Left hindlimb (tissue), 1 donor: ENCODE results near the gene ACTN4.

Source experiments
- DNase-seq: peaks from one replicate; pipeline ENCODE4 v3.0.0-alpha.2; 2018

The ACTN4 gene

DNA sequence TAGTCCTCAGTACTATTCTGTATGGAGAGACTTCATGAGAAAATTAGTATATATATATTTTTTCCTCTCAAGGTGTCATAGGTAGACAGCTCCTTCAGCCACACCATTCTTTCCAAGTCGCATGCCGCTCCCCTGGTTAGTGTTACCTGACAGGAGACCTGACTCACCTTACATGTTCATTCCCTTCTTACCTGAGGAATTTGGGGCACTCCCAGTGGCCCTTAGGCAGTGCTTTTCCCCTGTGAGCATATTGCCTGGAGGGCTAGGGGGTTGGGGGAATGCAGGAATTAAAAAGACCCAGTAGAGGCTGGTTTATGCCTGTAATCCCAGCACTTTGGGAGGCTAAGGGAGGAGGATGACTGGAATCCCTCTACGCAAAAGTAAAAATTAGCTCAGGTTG lies 9.0 kb upstream of the ACTN4 start:
- DNase-seq: no peak

DNA sequence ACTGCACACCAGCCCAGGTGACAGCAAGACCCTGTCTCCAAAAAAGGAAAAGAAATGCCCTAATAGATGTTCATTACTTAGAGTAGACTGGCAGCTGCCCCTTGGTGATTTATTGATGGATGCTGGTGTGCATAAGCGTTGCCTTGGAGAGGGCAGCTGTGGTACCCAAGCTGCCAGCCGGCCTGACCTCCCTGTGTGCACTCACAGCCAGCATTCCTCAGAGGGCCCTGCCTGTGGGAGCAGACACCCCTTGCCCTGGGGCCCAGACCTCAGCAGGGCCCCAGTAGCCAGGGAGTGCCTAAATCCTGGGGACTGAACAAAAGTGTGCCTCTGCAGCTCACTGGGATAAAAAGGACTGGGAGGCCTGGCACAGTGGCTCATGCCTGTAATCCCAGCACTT lies 7.8 kb upstream of the ACTN4 start:
- no peak for DNase-seq

DNA sequence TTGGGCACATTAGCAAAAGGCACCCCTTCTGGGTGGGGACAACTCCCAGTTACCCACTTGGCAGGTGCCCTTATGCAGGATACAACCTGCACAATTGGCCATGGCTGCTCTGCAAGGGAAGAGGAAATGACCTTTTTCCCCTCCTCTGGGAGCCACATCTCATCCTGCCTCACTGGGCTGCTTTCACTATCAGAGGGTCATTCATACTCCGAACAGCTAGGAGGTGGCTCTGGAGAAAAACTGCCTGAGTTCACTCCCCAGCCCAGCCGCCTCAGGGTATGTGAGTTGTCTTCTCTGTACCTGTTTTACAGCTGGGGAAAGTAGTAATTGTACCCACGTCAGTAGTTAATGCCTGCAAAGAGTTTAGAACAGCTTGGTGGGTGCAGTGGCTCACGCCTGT lies 7.1 kb upstream of the ACTN4 start:
- DNase-seq: no peak

DNA sequence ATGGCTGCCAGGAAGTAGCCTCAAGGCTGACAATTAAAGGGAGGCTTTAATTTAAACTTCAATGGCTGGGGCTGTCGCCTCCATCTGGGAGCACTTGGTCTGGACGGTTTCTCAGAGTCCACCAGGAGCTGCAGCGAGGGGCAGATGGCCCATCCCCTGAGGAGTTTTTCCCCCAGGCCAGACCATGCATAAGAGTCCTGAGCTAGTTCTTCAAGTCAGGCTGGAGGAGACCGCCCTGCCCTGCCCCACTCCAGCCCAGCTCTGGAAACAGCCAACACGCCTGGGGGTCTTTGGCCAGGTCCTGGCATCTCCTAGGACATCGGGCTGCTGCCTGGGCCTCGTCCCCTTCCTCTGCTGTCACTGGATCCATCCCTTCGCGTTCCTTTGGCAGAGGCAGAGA lies 5.3 kb upstream of the ACTN4 start:
- DNase-seq: no peak

DNA sequence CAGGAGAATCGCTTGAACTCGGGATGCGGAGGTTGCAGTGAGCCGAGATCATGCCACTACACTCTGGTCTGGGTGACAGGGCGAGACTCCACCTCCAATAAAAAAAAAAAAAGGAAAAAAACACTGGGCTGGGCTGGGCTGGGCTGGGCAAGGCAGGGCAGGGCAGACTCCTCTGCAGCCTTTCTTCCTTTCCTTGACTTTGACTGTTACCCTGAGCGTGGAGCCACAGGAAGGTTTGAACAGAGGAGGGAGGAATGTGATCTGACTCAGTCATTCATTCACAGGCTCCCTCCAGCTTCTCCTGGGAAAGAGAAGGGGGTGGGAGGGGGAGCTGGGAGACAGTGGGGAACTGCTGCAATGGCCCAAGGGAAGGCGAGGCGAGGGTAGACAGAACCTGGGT lies 2.7 kb upstream of the ACTN4 start:
- no peak for DNase-seq

DNA sequence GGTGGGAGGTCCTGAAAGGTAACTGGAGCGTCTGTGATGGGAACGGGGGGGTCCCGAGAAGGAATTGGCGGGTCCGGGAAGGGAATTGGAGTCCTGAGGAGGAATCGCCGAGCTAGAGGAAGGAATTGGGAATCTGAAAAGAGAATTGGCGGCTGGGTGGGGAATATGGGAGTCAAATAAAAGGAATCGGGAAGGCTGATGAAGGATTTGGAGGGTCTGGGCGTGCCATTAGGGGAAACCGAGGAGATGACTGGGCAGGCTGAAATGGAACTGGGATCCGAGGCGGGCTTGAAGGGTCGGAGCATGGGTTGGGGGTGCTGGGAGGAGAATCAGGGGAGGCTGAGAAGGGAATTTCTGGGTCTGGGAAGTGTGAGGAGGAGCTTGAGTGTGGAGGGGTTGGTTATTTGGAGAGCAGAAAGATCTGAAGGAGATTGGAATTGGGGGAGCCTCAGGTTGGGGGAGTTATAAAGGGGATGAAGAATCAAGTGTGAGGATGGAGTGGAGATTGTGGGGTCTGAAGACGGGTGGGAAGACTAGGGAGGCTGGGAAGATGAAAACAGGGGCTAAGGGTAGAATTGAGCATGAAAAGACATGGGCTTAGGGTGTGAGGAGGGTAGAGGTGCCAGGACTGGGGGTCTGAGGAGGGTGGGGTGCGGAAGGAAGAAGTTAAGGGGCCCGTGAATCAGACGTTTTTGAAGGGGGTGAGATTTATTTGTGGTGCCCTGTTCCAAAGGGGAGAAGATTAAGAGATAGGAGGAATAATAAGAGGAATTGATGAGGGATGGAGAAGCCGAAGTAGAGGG lies 718 bp downstream of the ACTN4 start:
- no peak for DNase-seq

DNA sequence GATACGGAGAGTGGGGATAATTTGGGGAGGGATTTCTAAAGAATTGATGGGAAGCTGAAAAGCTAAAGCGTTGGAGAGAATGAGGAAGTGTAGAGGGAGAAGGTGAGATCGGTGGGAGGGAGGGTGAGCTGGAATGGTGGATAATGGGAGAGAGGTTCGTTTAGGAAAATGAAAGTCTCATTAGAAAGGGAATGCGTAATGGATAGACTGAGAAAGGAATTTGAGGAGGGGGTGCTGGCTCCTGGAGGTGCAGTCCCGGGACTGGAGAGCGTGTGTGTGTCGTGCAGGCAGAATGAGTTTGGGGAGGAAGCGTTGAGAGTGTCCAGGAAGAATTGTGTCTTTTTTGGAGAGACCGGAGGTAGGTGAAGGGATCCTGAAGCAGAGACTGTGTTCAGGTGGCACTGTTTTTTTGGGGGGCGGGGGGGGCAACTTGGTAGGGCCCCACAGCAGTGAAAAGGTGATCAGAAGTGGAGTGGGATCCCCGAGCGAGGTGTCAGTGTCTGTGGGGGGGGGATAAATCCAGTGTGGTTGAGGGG lies 1.4 kb downstream of the ACTN4 start:
- DNase-seq: no peak

DNA sequence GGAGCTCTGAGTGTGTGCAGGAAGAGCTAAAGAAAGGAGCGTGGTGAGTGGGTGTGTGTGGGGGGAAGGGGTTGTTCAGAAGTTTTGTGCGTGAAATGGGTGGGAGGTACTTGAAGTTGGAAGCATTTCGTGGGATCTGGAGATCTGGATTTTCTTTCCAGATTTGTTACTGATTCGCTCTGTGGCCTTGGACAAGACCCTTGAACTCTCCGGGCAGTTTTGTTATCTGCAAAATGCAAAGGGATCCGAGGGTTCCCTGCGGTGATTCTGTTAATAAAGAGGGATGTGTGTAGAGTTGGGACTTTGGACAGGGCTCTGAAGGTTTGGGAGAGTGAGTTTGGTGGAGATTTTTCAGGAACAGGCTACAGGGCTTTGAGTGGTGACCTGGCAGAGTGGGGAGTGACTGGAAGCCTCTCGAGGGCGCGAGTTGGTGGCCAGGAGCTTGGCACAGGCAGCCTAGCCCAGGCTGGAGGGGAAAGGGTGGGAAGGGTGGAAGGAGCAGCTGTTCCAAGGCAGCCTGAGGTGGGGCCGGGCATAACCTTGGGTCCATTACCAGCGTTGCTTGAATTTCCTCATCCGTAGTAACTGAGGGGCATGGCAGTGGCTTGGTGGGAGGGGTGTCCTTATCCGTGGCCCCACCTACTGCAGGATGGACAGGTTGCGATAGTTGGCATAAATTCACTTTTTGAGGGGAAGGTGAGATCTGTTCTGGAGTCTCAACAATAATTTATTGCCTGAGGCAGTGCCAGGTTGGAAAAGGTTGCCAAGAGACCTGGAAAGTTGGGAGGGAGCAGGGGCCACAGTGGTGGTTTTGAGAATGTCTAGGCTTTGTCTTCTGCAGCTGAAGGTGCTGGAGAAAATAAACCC lies 2.1 kb downstream of the ACTN4 start:
- no peak for DNase-seq

DNA sequence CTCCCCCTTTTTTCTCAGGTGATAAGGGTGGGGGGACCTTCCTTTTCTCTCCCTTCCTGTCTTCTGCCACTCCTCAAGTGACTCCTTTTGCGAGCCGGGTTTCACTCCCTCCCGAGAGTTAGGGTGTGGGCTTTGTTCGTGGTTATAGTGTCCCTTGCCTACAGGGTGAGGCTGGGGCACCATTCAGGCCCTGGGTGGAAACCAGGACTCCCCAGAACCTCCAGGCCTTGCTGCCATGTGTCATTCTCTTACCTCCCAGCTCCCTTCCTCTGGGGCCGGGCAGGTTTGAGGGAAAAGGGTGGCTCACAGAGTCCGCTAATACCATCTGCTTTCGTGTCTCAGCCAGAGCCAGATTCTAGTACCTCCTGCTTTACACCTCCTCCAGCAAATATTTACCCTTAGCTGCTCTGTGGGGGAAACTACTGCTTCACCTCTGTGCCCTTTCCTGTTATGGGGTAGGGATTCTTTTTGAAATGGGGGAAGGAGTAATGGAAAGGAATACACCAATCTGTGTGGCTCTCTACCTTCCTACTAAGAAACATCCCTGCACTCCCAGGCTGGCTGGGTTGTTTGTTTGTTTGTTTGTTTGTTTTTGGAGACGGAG lies 2.8 kb downstream of the ACTN4 start:
- no peak for DNase-seq

DNA sequence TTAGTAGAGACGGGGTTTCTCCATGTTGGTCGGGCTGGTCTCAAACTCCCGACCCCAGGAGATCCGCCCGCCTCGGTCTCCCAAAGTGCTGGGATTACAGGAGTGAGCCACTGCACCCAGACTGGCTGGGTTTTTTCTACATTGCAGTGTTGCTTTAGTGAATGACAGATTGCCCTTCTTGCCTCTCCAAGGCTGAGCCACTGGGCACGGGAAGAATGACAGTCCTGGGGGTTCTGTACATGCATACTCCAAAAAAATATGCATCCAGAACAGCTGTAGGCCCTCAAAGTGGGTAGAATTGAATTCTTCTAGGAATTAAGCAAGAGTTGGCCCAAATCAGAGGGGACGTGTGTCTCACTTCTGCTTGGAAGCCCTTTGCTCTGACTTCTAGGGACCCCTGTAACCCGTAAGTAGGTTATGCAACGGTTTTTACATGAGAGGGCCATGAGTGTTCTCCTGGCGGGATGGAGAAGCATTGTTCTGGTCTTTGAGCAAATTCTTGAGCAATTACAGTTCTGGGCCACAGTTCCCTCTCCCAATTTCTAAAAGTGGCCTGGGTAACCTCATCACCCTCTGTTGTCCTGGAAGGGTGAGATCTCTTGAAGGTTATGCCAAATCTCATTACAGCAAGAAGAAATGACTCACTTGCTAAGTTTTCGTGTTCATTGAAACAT lies 3.6 kb downstream of the ACTN4 start:
- no peak for DNase-seq

DNA sequence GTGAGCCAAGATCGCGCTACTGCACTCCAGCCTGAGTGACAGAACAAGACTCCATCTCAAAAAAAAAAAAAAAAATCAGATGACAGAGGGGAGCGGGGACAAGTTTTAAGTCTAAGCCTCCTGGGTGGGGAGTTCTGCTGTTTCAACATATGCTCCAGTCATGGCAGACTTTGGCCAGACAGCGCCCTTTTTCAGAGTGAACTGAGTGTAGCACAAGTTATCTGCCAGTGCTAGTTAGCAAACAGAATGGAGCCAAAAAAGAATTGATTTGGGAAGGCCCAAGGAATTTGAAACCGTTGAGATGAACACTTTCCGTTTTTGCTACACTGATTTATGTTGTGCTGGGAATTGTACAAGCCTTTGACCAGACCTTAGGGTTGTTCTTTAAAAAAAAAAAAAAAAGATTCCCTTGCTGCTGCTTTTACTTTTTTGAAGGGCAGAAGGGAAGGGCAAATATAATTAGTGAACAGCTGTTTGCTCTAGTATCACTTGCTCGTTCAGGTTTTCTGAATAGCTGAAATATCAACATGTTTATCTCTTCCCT lies 5.7 kb downstream of the ACTN4 start:
- DNase-seq: no peak

DNA sequence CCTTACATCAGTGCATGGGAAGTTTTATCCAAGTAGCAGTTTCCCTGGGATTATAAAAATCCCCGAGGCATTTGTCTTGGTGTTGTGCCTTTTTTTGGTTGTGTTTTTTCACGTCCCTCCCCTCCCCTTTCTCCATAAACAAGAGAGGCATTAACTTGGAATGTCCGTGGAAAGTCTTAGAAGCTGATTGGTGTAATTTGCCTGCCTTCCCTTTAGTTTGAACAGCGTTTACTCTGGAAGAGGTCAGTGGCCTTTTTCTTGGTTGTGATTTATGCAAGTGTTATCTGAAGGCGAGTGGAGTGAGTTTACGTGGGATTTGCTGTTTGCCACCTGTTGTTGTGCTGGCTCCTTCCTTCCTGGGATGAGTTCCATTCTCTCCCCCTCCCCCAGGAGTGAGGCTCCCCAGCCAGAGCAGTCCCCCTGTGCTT lies 7.2 kb downstream of the ACTN4 start:
- no peak for DNase-seq

DNA sequence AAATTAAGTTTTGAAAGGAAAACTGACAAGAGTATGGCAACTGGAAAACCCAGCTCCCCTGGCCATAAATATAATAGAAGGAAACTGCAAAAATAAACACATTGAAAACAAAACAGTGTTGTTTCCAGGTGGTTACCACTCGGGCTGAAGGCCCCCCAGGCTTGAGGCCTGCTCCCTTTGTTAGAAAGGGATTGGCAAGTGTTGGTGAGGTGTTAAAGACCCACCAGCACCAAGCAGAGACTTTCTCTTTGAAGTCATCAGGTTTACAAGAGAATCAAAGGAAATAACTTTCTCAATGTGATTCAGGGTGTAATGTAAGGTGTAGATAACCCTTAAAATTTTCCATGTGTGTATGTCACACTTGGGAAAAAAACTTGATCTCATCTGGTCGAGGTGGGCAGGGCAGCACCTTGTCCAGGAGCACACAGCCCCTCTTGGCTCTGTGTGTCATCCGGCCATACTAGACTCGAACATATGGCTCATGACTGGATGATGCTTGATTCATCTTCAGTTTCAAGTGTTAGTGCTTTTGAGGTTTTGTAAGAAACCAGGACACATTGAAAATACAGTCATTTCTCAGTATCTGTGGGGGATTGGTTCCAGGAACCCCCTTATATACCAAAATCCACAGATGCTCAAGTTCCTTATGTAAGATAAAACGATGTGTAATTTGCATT lies 7.8 kb downstream of the ACTN4 start:
- no peak for DNase-seq

DNA sequence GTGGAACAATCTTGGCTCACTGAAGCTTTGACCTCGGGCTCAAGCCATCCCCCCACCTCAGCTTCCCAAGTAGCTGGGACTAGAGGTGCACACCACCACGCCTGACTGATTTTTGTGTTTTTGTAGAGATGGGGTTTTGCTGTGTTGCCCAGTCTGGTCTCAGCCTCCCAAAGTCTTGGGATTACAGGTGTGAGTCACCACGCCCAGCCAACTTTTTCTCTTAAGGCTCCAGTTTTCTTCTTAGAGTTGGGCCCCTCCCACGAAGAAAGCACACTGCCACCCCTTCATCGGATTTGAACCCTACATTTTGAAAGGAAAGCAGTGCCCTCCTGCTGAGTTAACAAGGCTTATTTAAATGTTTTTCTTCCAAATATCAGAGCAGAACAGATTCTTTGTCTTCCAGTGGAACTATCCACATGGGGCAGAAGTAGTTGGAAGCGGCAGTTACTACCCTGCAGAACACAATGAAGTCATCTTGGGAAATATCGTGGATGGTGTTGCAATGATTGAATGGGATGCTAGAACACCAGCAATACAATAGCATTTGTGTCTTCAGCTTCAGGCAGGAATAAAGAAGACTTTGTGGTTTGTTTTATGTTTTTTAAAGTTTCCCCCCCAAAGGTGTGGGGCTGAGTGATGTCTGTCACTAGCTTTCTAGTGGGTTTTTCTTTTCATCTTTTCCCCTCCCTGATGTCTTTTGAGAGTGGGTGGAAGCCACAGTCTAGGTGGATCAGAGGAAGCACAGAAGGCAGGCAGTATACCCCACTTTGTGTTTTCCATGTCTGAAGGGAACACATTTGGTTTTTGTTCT lies 8.9 kb downstream of the ACTN4 start:
- DNase-seq: no peak

DNA sequence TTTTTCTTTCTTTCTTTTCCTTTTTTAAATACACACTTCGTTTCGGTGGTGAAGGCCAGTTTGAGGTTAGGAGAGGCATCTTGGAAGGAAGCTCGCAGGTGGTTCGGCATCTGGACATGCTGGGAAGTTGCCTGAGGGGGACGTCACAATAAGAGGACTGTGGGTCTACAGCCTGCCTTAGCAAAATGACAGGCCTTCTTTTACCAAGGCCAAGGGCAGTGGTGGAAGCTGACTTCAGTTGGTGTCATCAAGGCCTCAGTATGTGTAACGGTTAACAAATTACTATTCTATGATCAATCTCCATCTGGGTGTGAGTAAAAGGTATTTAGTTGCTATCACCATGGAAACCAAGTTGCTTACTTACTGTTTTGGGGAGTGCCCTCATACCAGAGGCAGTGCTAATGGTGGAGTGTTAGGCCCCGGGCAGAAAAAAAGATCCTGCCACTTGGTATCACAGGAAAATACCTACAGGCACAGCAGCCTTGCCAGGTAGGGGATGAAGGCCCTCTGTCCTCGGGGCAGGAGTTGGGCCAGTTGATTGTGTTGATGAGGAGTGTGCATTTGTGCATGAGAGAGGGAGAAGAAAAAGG lies 10.3 kb downstream of the ACTN4 start:
- no peak for DNase-seq

DNA sequence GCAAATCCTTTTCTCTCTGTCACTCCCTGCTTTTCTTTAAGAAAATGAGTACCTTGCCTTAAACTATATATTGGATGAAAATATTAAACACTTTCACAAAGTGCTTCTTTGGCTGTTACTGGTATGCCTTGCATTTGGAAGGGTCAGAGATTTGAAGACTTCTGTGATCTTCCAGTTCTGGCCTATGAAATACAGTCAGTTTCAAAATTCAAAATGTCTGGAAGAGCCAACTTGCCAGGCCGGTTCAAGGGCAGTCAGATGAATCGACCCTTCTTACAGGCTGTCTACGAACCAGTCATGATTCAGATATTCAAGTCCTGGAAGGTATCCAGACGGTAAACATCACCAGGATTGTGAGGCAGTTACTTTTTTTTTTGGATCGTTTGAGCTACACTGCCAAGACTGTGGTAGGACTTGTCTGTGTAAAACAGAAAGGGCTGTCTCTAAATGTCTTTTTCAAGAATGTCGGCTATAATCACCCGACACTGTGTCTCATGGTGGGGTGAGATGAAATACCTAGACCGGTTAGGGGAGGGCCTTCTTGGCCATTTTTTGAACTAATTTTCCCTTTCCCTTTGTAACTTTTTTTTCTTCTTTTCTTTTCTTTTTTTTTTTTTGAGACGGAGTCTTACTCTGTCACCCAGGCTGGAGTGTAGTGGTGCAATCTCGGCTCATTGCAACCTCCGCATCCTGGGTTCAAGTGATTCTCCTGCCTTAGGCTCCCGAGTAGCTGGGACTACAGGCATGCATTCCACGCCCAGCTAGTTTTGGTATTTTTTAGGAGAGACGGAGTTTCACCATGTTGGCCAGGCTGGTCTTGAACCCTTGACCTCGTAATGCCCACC lies 11.2 kb downstream of the ACTN4 start:
- peak; percentile 61 for DNase-seq

DNA sequence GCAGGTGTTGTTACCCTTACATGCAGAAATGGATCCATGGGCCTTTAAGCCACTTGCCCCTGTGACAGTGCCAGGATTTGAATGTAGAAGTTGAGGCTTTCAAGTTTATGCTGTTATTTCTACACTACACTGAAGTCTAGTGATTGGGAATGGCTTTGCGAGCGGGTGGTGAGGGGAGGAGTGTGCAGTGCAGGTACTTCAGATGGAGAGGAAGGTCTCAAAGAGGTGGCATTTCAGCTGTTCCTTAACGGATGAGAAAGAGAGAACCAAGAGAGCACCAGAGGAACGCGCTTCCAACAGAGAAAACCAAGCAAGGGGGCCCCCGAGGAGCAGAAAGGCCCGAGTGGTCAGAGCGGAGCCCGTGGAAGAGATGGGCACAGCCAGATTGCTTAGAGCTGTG lies 13.3 kb downstream of the ACTN4 start:
- DNase-seq: no peak

DNA sequence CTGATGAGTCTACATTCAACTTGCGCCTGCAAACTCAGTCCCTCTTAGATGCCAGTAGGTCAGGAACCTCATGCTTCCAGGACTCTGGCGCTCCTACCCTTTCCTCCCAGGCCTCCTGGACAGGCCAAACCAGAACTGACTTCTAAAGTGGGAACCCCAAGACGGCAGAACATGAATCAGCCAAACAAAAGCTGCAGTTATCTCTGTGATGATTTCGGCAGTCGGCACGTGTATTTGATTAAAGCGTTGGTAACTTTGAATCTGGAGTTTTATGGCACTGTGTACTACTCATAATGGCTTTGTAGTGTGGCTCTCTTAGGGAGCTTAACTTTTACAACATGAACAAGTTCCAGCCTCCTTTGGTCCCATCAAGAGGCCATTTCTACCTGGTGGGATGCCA lies 13.7 kb downstream of the ACTN4 start:
- no peak for DNase-seq

DNA sequence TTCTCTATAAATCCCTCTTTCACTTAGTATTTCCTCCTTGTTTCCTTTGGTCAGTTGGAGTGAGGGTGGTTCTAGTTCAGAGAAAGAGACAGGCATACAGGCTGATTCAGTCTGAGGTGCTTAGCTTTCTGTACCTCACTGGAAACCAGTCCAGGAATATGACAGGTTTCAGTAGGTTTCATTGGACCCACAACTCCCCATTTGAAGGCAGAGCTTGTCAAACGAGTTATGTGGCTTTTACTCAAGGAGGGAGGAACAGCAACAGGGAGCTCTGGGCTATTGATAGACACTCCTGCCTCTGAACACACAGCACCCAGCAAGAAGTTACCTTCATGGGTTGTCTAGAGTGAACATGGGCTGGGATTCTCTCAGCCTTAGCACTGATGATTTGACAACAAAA lies 14.5 kb downstream of the ACTN4 start:
- no peak for DNase-seq
